Mesenchymal stem cell (in vitro differentiated cells and primary cell): ENCODE results near the gene SYNC.
A peak's percentile ranks its signal among the peaks of the same experiment; 100 is the strongest.

ENCODE experiments used
- DNase-seq: peaks from one replicate; pipeline ENCODE4 v3.0.0-alpha.2; 2013
- H2AFZ ChIP-seq: one replicate; pipeline ENCODE4 v1.6.1; 2013; ENCODE audit warnings: low read depth, mild to moderate bottlenecking, control low read depth, inconsistent platforms, low read length, moderate library complexity
- H2AK5ac ChIP-seq: 2 replicates; pipeline ENCODE4 v1.6.1; 2013; ENCODE audit warnings: low read length, moderate library complexity, mild to moderate bottlenecking, inconsistent platforms; ENCODE audit not compliant: severe bottlenecking
- H2BK120ac ChIP-seq: one replicate; pipeline ENCODE4 v1.6.1; 2013; ENCODE audit warnings: low read depth, mild to moderate bottlenecking, inconsistent platforms, low read length, moderate library complexity
- H2BK12ac ChIP-seq, 2 experiments: one replicate each; pipeline ENCODE4 v1.6.1; 2013; ENCODE audit warnings: inconsistent platforms in 2 of 2, low read length in 2 of 2, mild to moderate bottlenecking in 2 of 2, moderate library complexity in 2 of 2, control low read depth in 1 of 2
- H2BK15ac ChIP-seq: one replicate; pipeline ENCODE4 v1.6.1; 2013; ENCODE audit warnings: mild to moderate bottlenecking, low read depth, inconsistent platforms; ENCODE audit not compliant: poor library complexity, severe bottlenecking
- H2BK5ac ChIP-seq: 2 replicates; pipeline ENCODE4 v1.6.1; 2013; ENCODE audit warnings: low read depth, mild to moderate bottlenecking, low read length, control low read depth, inconsistent platforms; ENCODE audit not compliant: poor library complexity, severe bottlenecking
- H3K14ac ChIP-seq, 2 experiments: one replicate each; pipeline ENCODE4 v1.6.1; 2013; ENCODE audit warnings: inconsistent platforms in 2 of 2, low read length in 2 of 2, control low read depth in 1 of 2, mild to moderate bottlenecking in 1 of 2, moderate library complexity in 1 of 2
- H3K18ac ChIP-seq, 2 experiments: one replicate each; pipeline ENCODE4 v1.6.1; 2013; ENCODE audit warnings: inconsistent platforms in 2 of 2, low read length in 2 of 2, control low read depth in 1 of 2, low read depth in 1 of 2, mild to moderate bottlenecking in 1 of 2
- H3K23ac ChIP-seq, 2 experiments: one replicate each; pipeline ENCODE4 v1.6.1; 2013; ENCODE audit warnings: inconsistent platforms in 2 of 2, low read length in 2 of 2, mild to moderate bottlenecking in 2 of 2, moderate library complexity in 2 of 2, control low read depth in 1 of 2
- H3K27ac ChIP-seq: 2 replicates; pipeline ENCODE4 v1.5.1; 2013; ENCODE audit warnings: mild to moderate bottlenecking, moderate library complexity, low read length, control low read depth, inconsistent platforms; ENCODE audit not compliant: poor library complexity, severe bottlenecking
- H3K27me3 ChIP-seq, 2 experiments: 2 replicates each; pipeline versions ENCODE4 v1.6.1 to v1.7.0; 2013; ENCODE audit warnings: low read length in 2 of 2, mild to moderate bottlenecking in 2 of 2, moderate library complexity in 2 of 2, control low read depth in 1 of 2, inconsistent platforms in 1 of 2; ENCODE audit not compliant: control insufficient read depth in 1 of 2, insufficient read depth in 1 of 2
- H3K36me3 ChIP-seq, 2 experiments: 2 replicates each; pipeline versions ENCODE4 v1.6.1 to v1.7.0; 2013; ENCODE audit warnings: low read length in 2 of 2, control low read depth in 1 of 2, inconsistent platforms in 1 of 2, low read depth in 1 of 2, mild to moderate bottlenecking in 1 of 2; ENCODE audit not compliant: insufficient read depth in 2 of 2, control insufficient read depth in 1 of 2
- H3K4ac ChIP-seq, 2 experiments: one replicate each; pipeline ENCODE4 v1.6.1; 2013; ENCODE audit warnings: inconsistent platforms in 2 of 2, low read length in 2 of 2, mild to moderate bottlenecking in 2 of 2, moderate library complexity in 2 of 2, control low read depth in 1 of 2, low read depth in 1 of 2
- H3K4me1 ChIP-seq: 2 replicates; pipeline ENCODE4 v1.6.1; 2013; ENCODE audit warnings: low read depth, low read length, control low read depth; ENCODE audit not compliant: control insufficient read depth, insufficient read depth
- H3K4me2 ChIP-seq: 2 replicates; pipeline ENCODE4 v1.6.1; 2013; ENCODE audit warnings: low read length, mild to moderate bottlenecking, inconsistent platforms; ENCODE audit not compliant: poor library complexity, severe bottlenecking
- H3K4me3 ChIP-seq, 2 experiments: 2 replicates each; pipeline versions ENCODE4 v1.5.1 to v1.7.0; 2013; ENCODE audit warnings: low read length in 2 of 2, mild to moderate bottlenecking in 2 of 2, control low read depth in 1 of 2, low read depth in 1 of 2; ENCODE audit not compliant: insufficient read depth in 1 of 2
- H3K79me1 ChIP-seq: replicated peaks from 2 replicates; pipeline ENCODE4 v1.6.1; 2013; ENCODE audit warnings: mild to moderate bottlenecking, control low read depth, low read length, inconsistent platforms; ENCODE audit not compliant: poor library complexity, severe bottlenecking
- H3K9ac ChIP-seq: 2 replicates; pipeline ENCODE4 v1.7.0; 2013; ENCODE audit warnings: mild to moderate bottlenecking, low read length, moderate library complexity
- H3K9me3 ChIP-seq: 2 replicates; pipeline ENCODE4 v1.7.0; 2013; ENCODE audit warnings: mild to moderate bottlenecking, low read length; ENCODE audit not compliant: control insufficient read depth
- H4K8ac ChIP-seq: one replicate; pipeline ENCODE4 v1.6.1; 2013; ENCODE audit warnings: inconsistent platforms, mild to moderate bottlenecking, low read length, moderate library complexity
- H4K91ac ChIP-seq: one replicate; pipeline ENCODE4 v1.6.1; 2013; ENCODE audit warnings: mild to moderate bottlenecking, low read length, inconsistent platforms
- WGBS: methylation state at CpG from one replicate; pipeline ENCODE4 v1.1.7; 2013; ENCODE audit warnings: mixed read lengths; 5-methylcytosine and 5-hydroxymethylcytosine counted together

SYNC gene

DNA sequence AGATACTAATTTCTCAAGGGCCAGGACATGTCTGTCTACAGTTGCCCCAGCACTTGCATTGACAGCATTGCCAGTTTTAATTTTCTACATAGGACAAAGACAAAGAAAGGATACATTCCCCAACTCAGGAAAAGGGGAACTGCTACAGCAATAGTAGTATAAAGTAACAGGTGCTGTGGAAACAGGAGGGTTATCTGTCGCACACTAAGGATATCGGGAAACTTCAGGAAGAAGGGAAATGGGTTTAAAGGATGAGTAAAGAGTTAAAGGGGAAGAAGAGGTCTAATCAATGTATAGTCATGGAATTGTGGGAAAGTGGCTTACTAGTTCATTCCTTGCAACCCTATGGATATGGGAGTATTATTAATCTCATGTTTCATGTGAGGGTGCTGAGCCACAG is 16.2 kb downstream of the SYNC start:
- Histone ChIP-seq H2AK5ac (no peak overlapping the region), H3K27me3 (no peaks in the 10 kb centered on the region), H3K9ac (no peak overlapping the region), H2BK5ac (no peak overlapping the region), H2BK12ac (no peak overlapping the region), H3K4me2 (no peak overlapping the region), H2BK15ac (no peak overlapping the region), H3K27ac (no peak overlapping the region), H2AFZ (no peak overlapping the region), H3K14ac (no peak overlapping the region), H2BK120ac (no peak overlapping the region), H3K79me1 (peaks cover 3% of the 10 kb centered on the region), H3K4me3 (no peak overlapping the region), H4K91ac (no peak overlapping the region), H3K9me3 (no peaks in the 10 kb centered on the region), H4K8ac (peak overlapping the region; percentile 78), H3K23ac (no peak overlapping the region), H3K18ac (no peak overlapping the region), H3K4ac (no peak overlapping the region), H3K4me1 (no peaks in the 10 kb centered on the region), H3K36me3 (peaks cover 41 to 72% of the 10 kb centered on the region in 2 experiments)
- no peak for DNase-seq
- over 99% methylated on average over 2 of the region's 2 CpGs for WGBS

DNA sequence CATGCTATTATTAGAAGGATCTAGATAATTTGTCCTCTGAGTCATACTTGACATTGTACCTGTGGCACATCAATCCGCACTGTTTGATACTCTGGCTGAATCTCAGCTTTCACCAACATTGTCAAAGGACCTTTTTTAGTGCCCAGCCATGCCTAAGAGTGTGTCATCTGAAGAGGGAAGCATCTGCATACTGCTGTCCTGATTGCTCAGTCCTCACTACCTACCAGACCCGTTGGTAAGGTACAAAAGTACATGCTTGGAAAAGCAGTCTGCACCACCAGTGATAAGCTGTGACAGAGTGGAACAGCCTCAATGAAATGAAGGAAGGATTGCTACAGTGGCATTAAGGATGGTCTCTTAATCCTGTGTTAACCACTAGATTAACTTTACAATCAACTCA is 17.1 kb downstream of the SYNC start:
- Histone ChIP-seq H3K4me3 (no peak overlapping the region), H3K27me3 (no peaks in the 10 kb centered on the region), H2AK5ac (no peak overlapping the region), H3K9ac (no peak overlapping the region), H3K4me1 (no peaks in the 10 kb centered on the region), H3K9me3 (no peaks in the 10 kb centered on the region), H4K91ac (no peak overlapping the region), H3K14ac (no peak overlapping the region), H2BK5ac (no peak overlapping the region), H3K27ac (no peak overlapping the region), H2BK12ac (no peak overlapping the region), H3K23ac (no peak overlapping the region), H3K4me2 (no peak overlapping the region), H4K8ac (no peak overlapping the region), H3K79me1 (peaks cover 3% of the 10 kb centered on the region), H3K4ac (no peak overlapping the region), H3K18ac (no peak overlapping the region), H3K36me3 (peaks cover 33 to 79% of the 10 kb centered on the region in 2 experiments), H2BK15ac (no peak overlapping the region), H2BK120ac (no peak overlapping the region), H2AFZ (no peak overlapping the region)
- no peak for DNase-seq
- WGBS = 90% methylated on average over 2 of the region's 2 CpGs

DNA sequence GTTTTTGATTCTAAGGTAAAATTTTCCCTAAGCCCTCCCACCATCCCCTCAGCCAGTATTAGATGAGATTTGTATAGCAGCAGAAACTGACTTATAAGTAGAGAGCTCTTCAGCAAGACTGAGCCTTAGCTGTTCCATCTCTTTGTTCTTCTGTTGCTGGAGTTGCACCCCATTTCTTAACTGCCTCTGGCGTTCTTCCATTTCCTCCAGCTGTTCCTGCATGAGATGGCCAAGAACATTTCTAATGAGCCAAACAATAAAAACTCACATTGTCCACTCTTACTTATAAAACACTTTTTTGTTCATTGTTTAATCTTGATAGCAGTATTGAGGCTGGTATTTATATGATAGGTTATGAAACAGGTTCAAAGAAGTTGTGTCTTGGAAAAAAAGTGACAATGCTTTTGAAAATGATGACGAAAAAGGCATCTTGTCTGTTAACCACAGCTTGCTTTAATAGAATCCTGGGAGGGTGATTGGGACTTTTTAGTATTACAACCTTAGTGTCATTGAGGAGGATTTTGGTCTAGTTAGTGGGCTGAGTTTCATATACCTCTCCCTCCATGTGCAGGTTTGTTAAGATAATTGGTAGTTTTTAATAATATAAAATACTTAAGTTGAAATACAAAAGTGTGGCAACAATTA is 18.3 kb downstream of the SYNC start:
- Histone ChIP-seq H2AK5ac (no peak overlapping the region), H2BK5ac (no peak overlapping the region), H3K27ac (no peak overlapping the region), H3K4me3 (no peak overlapping the region), H2AFZ (no peak overlapping the region), H2BK15ac (no peak overlapping the region), H4K91ac (no peak overlapping the region), H3K4ac (no peak overlapping the region), H3K14ac (no peak overlapping the region), H3K4me1 (no peaks in the 10 kb centered on the region), H3K79me1 (peaks cover 3% of the 10 kb centered on the region), H3K9me3 (no peaks in the 10 kb centered on the region), H3K36me3 (peaks cover 29 to 80% of the 10 kb centered on the region in 2 experiments), H2BK120ac (no peak overlapping the region), H3K9ac (peak overlapping the region; percentile 59), H2BK12ac (no peak overlapping the region), H3K27me3 (no peaks in the 10 kb centered on the region), H4K8ac (no peak overlapping the region), H3K23ac (no peak overlapping the region), H3K18ac (no peak overlapping the region), H3K4me2 (no peak overlapping the region)
- WGBS = 87% methylated on average over 2 of the region's 2 CpGs
- peak; percentile 23 for DNase-seq

DNA sequence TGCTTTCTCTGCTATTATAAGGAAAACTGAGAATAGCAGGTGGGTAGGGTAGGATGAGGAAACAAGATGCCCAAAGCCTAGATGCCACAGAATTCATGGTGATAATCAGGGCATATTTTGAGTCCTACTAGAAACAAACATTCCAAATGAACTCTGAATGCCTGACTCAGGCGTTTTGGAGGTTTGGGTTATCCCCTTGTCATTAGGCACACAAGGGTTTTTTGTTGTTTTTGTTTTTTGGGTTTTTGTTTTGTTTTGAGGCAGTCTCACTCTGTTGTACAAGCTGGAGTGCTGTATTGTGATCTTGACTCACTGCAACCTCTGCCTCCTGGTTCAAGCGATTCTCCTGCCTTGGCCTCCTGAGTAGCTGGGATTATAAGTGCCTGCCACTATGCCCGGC is 19.2 kb downstream of the SYNC start:
- Histone ChIP-seq H4K91ac (no peak overlapping the region), H2BK12ac (no peak overlapping the region), H3K36me3 (peaks cover 27 to 81% of the 10 kb centered on the region in 2 experiments), H2AFZ (no peak overlapping the region), H2AK5ac (no peak overlapping the region), H3K23ac (no peak overlapping the region), H3K4me3 (no peak overlapping the region), H4K8ac (no peak overlapping the region), H3K4ac (no peak overlapping the region), H3K14ac (no peak overlapping the region), H2BK5ac (no peak overlapping the region), H3K4me2 (no peak overlapping the region), H3K79me1 (peaks cover 3% of the 10 kb centered on the region), H2BK120ac (no peak overlapping the region), H3K9ac (peak overlapping the region; percentile 59), H3K9me3 (no peaks in the 10 kb centered on the region), H3K27ac (no peak overlapping the region), H3K27me3 (no peaks in the 10 kb centered on the region), H2BK15ac (no peak overlapping the region), H3K4me1 (no peaks in the 10 kb centered on the region), H3K18ac (no peak overlapping the region)
- DNase-seq = no peak
- WGBS = 87% methylated on average over 3 of the region's 3 CpGs
